ENCODE measurements around the gene ANO4. TPM values are rescaled to one million over a fixed set of nuclear protein-coding genes. Genes with fewer than 3 reads are reported as not detected.

The ANO4 gene
- 0.12 to 0.20 TPM (median 0.15 TPM) in 4 of 5 replicates, not detected in the other for total RNA-seq (2022; extraction: Qiagen RNA extraction; ENCODE audit: low read depth)

GRCh38 chr12:100794441-100795173 lies at the start of gene ANO4:
ANO4 (plus strand) TSS chr12:100794776; CDS start chr12:100901786, 107,010 bp downstream.

Other genes starting within 250 kb of the ANO4 start
- gene GAS2L3, start 221.1 kb upstream of the ANO4 start, total RNA-seq (2022; extraction: Qiagen RNA extraction; ENCODE audit: low read depth): 4.7 to 10.4 TPM (median 8.7 TPM) in 5 replicates

Measured in A549 treated with GW870086 at 1 μM for 4 hours (cell line).